Stimulated activated CD4-positive, alpha-beta T cell treated with anti-CD3 and anti-CD28 coated beads, Interleukin-15, amount 100 ng/mL, for 24 hours (primary cell): Measurements from ENCODE around the gene APOB.

Experiments
- DNase-seq: peaks from one replicate; pipeline ENCODE4 v3.0.0-alpha.2; 2020

APOB gene

DNA sequence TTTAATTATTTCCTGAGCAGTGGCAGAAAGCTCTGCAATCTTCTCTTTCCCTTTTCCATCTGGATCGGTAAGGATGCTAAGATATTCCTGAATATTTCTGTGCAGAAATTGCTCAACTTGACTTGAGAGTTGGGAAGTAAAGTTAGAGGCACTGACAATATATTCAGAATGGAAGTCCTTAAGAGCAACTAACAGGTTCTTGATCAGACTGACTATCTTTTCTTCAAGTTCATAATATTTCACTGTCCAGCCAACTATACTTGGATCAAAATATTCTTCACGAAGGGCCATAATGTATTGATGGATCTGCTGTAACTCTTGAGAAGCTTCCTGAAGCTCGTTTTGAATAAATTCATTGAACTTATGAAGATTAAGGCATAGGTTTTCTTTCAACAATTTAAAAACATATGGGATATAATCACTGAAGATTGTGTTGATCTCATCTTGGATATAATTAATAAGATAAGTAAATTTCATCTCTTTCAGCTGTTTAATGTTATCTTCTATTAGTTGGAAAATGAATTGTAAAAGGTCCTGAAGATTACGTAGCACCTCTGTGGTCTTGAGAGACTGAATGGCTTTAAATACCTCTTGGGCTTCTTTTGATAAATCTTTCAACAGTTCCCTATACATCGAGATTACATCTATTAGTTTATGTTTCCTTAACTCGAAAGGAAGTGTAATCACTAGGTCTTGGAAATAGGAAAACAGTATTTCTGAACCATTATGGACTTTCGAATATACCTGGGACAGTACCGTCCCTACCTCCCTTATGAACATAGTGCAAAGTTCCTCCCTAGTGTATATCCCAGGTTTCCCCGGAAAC, 41.7 kb downstream of the APOB start:
- DNase-seq: no peak

DNA sequence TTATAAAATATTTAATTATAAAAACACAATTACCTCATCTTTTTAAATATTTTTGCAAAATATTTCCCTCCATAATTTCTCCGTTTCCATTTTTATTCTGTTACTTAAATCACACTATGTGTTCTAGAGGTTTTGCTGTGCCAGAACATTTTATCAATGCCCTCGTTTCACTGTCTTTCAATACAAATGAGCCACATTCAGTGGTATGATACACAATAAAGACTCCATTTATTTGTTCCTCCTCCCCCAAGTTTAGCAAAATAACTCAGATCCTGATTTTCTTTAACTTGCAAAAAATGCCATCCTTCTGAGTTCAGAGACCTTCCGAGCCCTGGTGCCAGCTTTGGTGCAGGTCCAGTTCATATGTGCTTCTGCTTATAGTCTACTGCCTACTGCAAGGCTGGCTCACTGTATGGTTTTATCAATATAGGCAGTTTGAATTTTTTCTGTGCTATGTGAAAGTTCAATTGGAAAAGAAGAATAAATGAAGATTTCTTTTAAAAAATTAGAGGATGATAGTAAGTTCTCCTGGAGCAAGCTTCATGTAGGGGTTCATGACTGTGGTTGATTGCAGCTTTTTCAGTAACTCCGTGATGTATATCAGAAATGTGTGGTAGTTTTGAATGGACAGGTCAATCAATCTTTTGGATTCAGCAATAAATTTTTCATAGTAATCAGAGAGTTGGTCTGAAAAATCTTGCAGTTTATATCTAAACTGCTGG, 42.5 kb downstream of the APOB start:
- no peak for DNase-seq

DNA sequence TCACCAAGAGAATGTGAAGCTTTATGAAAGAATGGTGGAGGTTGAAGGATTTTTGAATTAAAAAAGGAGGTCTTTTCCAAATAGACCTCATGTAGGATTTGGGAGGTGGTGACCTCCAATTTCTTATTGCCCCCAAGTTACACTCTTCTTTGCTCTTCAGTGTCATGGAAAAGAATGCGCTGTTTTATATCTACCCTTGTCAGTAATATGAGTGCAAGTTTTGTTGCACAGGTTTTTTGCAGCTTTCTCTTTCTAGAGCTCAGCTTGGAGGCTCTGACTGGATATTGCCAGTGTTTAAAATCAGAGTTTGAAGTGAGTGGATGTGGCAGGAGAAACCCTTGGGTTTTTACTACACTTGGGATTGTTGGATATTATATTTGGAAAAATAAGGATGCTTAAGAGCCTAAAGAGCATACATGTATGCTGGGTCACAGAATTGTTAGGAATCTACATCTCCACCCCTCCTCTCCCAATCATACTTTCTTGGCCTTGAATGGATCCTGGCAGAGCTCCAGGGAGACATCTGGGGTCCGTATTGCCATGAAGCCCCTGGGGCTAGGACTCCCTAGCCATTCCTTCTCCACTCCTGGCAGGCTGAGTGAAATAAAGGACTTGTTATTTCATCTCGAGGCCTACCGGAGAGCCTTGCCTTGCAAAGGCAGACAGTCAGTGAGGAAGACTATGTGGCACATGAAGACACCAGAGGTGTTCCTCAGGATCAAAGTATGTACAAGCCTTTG, 43.8 kb downstream of the APOB start:
- no peak for DNase-seq

DNA sequence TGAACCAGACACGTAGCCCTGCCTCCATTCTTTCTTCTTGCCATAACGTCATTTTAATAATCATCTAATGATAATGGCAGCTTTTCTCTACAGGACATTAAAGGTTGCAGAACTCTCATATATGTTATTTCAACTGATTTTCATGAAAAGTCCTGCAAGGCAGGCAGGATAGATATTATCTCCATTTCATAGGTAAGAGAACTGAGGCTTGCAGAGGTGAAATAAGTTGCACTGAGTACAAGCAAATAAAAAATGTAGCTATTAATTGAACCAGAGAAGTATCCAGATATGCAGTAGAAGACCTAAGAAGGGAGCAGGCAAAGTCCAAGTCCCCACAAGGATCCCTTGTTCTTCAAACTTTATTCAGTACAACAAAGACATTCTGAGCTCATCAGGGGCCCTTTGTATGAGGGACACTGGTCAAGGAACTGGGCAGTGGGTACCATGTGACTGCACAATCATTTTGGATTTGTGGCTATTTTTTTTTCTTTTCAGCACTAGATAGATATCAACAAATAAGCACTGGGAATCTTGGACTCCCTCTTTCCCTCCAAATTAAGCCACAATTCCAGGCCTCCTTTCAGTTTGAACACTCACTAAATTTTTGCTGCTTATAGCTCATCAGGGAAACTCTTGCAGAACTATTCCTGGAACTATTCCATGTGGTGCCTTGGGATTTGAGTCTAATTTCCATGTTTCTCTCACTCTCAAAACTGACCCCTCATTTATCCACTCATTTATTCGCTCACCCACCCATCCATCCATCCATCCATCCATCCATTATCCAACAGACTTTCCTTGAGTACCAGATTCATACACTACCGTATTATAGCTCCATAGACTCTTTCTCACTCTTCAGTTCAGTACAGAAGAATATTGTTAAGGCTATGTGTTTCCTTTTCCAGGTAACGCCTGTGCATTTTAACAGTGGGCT, 44.6 kb downstream of the APOB start:
- DNase-seq: no peak

DNA sequence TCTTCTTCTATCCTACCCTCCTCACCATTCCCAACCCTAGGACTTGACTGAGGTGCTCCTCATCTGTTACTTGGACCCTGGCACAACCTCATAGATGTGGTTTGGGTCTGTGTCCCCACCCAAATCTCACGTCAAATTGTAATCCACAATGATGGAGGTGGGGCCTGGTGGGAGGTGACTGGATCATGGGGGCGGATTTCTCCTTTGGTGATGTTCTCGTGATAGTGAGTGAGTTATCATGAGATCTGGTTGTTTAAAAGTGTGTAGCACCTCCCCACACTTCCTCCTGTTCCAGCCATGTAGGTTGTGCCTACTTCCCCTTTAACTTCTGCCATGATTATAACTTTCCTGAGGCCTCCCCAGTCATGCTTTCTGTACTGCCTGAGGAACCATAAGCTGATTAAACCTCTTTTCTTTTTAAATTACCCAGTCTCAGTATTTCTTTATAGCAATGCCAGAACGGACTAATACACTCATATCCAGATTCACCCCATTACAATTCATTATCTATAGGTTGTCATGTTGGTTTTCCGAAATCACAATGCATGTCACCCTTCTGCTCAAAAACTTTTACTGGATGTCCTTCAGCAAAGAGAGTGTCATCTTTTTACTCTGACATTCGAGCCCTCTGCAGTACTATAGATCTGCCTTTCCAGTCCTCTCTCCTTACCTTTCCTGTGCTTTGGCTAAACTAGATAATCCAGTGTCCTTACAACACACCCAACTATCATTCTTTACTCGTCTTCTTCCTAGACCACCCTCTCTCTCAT, 45.7 kb downstream of the APOB start:
- no peak for DNase-seq

DNA sequence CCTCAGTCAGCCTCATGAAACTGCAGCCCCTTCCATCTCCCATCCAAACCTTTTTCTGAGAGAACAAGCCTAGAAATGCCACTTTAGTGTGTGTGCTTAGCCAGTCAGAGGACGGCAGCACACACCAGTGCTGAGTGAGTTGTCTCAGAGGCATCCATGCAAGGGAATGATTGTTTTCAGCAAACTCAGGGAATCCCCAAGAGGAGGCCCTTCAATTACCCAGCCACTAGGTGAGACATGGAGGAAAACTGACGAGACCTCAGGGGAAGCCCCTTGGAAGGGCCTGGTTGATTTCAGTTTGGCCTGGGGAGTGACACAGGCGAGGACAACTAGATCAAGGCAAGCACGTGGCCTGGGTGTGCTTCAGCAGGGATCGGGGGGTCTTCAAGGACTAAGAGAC, 49.7 kb downstream of the APOB start:
- DNase-seq: no peak

DNA sequence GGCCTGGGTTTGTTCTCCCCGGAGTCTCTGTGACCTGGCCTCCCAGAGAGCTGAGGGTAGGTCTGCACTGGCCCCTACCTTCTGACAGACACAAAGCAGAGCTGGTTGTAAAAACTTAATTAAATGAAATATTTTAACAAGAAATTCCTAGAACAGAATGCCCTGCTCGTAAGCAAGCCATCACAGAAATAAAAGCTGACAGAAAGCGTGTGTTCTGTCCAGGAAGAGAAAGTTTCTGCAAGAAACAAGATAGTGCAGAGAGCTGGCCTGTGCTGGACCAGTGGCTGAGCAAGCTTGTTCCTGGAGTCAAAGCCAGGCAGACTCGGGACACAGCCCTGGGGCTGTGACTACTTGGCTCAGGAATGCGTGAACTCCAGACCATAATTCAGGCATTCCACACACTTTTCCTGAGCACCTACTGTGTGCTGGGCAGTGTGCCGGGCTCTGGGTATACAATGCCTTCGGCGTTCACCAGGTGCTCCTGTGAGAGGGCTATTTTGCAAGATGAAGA, 51.6 kb downstream of the APOB start:
- DNase-seq: no peak

DNA sequence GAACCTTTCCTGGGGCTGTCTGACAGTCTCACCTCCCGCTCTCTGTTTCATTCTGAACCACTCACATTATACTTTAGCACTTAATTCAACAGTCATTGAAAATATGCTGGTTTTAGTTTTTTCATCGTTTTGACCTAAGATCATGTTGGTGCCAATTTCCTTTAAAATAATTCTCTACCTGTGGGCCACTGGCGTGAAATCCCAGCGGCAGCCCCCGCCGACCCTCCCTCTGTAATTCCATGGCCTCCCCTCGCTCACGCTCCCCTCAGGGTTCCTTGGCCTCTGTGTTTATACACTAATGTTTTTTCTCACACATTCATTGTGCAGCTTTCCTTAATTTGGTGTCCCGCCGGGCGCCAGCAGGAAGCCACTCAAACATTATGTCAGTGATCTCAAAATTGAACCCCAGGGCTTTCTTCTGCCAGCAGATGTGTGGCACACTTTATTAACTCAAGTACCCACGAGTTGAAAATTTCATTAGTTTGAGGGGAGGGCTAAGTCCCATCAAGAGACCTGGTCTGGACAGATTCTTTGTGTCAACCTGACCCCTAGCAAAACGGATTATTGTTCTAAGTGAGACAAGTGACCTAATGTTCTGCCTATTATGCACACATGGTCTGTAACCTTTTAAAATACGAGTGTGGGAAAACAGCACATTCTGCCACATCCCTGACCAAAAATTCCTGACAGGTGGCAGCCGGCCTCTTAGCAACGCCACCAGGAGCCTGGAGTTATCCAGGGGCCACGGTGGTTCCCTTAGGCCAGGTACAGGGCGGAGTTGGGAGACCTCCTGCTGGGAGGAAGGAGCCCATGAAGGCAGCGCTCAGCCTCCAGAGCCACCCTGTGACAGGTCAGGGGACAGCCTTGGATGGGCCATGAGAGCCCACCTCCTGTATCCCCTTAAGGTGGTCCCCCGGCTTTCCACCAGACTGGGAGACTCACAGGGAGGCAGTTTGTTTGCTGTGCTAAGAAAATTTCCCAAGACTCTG, 53.1 kb downstream of the APOB start:
- DNase-seq: no peak

DNA sequence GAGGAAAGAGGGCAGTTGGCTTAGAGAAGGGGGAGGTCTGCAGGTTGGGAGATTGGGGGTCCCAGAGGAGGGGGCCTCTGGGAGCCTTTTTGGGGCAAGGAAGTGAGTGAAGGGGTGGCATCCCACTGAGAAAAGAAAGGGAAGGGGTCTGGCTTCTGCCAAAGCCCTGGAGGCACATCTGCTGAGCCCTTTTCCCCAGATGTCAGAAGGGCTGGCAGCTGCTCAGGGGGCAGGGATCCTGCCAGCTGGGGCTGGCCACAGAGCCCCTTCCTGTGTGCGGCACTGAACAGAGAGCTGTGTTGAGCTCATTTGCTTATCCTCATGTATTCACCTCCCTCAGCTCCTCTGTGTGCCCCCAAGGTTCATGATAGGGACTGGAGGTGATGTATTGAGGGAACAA, 54.5 kb downstream of the APOB start:
- no peak for DNase-seq

DNA sequence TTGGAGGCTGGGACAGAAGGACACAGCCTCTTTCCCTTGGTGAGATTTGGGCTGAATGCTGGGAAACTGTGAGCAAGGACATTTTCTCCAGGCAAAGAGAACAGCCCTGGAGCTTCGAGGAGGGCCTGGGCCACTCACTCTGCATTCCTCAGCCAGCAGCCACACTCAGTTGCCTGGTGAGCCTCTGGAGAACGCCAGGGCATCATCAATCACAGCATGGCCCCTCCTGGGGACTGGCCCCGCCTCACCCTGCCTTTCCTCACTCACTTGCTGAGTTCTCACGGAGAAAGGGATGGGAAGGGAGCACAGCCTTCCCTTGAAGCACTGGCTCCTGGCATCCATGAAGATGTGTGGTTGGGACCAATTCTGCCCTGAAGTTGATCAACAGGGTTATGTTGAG, 55.0 kb downstream of the APOB start:
- no peak for DNase-seq

DNA sequence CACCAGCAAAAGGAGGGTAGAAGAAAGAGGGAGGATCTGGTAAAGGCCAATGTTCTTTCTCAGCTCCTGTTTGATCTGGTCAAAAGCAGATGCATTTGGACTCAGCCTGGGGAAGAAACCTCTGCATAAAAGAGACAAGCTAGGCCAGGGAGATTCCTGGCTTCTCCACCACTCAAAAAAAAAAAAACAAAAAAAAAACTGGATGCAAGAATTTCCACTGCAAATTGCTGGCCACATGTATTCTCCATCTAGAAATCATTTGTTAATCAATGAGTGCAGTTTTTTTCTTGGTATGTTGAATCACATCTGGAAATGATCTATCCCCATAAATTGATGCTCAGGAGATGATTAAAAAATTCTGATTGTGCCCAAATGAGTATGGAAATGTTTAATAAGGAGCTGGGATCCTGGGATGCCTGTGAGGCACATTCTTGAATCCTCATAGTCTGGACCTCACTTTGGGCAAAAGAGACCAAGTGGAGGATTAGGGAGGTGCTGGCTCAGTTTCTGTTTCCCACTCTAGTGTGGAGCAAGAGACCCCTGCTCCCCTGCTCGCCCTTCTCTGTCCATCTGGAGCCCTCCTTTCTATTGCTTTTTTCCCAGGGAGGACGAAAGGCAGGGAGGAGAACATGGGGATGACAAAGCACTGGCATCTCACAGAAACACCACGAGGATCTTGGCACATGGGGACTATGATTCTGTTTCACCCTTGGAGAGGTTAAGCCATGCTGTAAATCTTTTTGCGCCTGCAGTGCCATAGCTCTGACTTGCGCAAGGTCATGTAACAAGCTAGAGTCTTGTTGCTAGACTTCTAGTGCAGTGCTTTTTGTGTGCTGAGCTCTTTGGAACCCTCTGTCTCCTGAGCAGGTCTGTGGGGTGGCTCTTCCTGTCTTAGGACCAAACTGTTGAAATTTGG, 57.6 kb downstream of the APOB start:
- no peak for DNase-seq

DNA sequence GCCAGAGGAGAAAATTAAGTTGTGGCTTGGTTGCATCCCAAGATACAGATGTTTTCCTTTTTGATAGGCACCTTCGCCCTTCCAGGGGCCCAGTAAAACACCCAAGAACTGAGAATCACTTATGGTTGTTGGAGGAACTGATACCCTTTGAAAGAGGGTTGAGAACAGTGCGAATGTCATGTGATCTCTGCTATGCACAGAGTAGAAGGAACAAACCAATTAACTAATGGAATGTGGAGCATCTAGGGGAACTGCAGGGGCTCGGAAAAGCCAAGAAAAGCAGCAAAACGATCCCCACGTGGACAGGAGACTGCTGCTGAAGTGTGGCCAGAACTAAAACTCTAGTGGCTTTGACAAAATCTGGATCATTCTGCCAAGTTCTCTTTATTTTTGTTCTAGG, 58.8 kb downstream of the APOB start:
- DNase-seq: no peak

DNA sequence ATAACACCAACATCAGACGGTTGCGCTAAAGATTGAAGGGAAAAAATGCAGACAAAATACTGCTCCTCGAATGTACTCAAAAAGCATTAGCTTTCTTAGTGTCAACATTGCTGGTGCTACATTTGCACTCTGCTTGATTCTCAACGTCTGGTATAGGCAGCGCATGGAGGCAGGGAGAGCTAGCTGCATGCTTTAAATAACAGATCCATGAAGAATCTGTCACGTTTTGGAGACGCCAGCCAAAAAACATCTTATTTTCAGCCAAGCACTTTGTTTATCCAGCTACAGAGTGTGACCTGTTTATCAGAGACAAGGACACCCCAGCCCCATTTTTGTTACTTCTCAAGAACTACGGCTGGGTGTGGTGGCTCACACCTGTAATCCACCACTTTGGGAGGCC, 59.5 kb downstream of the APOB start:
- DNase-seq: no peak

DNA sequence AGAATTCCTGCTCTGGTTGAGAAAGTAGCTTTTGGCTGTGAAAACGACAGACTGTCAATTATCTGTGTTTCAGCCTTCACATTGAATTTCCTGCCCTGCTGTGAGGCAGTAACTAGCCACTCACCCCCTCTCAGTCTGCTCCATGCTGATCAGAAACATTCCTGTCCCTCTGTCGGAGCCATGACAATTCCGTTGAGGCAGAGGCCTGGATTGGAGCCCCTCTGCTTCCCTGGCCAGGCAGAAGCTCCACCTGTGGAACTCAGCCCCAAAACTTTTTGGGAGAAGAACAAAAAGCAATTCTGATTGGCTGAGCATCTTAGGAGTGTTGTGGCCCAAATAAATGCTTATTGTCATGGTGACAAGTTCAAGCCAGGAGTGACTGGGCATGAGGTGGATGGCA, 60.0 kb downstream of the APOB start:
- DNase-seq: no peak

DNA sequence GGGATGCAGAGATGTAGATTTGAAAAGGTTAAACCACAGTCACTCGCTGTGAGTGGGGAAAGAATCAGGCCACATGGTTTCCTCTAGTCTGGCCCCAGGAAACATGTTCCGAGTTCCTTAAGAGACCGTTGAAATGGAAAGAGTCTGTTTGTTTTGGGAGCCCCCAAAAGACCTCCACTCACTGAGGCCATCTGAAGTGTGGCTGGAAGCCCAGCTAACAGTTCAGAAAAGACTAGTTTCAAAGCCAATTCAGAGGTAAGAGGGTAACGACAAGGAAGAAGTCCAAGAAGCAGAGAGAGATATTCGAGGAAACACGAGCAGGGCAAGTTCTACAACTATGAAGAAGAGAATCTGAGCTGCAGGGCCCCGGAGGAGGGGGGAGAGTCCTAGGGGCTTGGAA, 61.0 kb downstream of the APOB start:
- no peak for DNase-seq

DNA sequence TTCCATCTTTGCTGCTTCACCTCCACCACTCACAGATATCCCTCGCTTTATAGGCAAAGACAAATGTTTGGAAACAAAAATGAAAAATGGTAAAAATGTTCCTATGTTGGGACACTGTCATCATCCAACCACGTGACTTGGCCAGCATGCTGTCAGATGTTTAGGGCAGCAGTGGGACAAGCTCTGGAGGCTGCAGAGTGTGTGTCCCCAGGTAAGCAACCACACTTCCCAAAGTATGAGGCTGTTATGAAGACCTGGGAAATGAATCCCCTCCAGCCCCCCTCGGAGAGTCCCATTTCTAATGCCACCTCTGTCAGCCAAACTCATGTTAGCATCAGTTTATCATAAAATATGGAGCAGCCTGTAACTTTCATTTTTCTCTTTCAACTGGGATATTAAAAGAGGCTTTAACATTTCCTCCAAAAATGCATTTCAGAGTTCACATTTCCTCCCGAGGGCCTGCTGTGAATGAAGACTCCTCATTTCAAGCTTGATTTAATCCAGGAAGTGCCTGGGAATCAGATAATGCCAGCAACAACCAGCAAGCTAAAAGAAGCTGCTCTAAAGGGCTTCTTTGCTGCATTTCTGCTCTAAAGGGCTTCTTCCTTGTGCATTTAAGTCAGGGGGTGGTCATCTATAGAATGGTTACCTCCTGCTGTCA, 66.2 kb downstream of the APOB start:
- DNase-seq: no peak

DNA sequence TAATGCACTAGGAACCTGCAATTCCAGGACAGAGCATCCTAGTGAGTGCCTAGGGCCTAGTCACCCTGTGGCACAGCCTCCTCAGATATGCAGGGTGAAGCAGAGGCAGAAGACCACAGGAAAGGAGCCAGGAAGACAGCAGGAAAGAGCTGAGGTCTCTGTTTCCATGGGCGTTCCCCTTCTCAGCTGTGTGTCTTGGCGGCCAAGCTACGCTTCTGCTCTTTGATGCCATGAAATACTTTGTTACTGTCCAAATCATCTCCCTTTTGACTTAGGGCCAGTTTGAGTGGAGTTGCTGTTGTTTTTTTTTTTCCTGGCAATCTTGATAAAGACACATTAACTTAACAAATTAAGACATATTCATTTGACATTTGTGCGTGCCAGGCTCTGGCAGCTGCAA, 67.3 kb downstream of the APOB start:
- DNase-seq: no peak

DNA sequence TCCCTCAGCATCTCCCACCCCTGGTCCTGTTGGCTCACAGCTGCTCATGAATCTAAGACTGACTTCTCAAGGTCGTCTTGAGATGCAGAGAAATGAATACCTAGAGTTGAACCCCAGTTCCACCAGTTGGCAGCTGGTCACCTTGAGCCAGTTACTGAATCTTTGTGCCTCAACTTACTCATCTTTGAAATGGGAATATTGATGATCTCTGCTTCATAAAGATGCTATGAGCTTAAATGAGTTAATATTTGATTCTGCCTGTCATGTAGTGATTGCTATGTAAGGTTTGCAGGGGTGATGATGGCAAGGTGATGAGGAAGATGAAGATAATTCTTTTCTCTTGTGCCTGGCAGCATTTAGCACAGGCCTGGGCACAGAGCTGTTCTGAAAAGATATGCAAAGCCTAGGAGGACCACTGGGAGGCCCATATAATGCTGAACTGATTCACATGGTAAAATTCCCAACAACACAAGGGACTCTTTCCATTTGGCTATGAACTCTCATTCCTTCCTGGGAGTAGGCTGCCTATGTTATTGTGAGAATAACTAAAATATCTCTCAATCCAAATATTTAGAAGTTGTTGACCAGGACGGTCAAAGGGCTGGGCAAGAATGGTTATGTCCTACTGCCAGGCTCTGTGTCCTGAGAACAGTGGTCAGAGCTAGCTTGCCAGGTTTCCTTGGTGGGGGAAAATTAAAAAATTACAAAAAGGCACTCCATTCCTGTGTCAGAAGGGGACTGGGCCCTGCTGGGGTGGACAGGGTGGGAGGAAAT, 70.9 kb downstream of the APOB start:
- no peak for DNase-seq
